ENCODE data around the gene UBTD2. TPM values are rescaled to one million over a fixed set of nuclear protein-coding genes. Genes with fewer than 3 reads are reported as not detected.

UBTD2 gene
- total RNA-seq, 4 donors from 2014 or later = 6.1 to 108 (median 32.2) TPM

DNA sequence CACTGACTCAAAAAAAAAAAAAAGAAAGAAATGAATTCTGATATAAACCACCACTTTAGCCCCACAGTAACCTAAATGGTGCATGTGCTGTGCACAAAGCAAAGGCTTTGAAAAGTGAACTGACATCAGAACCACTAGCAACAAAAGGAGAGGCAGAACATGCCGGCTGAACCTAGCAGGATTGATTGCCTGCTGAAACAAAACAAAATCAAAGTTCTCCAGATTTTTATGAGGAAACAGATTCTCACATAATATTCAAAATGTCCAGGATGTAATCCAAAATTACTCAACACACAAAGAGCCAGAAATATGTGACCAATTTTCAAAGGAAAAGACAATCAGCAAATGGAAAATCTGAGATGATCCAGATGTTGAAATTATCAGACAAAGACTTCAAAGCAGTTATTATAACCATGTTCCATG is 37.9 kb downstream of the UBTD2 start:
- Histone ChIP-seq H3K27me3 (no peaks in the 10 kb centered on the region), H3K4me1 (no peaks in the 10 kb centered on the region), H3K27ac (no peak overlapping the region), H3K9me3 (no peaks in the 10 kb centered on the region), H3K36me3 (no peaks in the 10 kb centered on the region), H3K4me3 (no peak overlapping the region)
- TF ChIP-seq, protein P1, sequence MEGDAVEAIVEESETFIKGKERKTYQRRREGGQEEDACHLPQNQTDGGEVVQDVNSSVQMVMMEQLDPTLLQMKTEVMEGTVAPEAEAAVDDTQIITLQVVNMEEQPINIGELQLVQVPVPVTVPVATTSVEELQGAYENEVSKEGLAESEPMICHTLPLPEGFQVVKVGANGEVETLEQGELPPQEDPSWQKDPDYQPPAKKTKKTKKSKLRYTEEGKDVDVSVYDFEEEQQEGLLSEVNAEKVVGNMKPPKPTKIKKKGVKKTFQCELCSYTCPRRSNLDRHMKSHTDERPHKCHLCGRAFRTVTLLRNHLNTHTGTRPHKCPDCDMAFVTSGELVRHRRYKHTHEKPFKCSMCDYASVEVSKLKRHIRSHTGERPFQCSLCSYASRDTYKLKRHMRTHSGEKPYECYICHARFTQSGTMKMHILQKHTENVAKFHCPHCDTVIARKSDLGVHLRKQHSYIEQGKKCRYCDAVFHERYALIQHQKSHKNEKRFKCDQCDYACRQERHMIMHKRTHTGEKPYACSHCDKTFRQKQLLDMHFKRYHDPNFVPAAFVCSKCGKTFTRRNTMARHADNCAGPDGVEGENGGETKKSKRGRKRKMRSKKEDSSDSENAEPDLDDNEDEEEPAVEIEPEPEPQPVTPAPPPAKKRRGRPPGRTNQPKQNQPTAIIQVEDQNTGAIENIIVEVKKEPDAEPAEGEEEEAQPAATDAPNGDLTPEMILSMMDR (IDR thresholded peaks at IDR 0.05) = no peak
- no peak for TF ChIP-seq POLR2A (IDR thresholded peaks at IDR 0.05)
- intact Hi-C loops (cut with DNase I; ENCODE audit: low total_unique reads) = no loop called here
- DNase-seq = no peak

DNA sequence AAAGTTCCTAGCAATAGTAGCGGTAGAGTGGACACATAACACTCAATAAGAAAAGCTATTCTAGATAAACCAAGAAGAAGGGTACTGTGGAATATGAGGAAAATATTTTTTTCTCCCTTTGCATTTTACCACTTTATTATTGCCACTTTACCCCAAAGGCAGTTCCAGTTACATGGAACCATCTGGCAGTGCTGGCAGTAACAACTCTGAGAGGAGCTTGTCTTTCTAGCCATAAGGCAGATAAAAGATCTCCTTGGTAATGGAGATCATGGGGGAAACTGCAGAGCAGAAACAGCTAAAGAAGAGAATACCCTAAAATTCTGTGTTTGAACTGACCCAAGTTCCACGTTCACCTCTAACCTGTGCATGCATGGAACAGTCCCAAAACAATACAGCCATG is 38.5 kb downstream of the UBTD2 start:
- no peak overlapping the region for H3K4me3 ChIP-seq
- no peaks in the 10 kb centered on the region for H3K4me1 ChIP-seq
- TF ChIP-seq, protein P1 (IDR thresholded peaks at IDR 0.05) = no peak
- TF ChIP-seq POLR2A (IDR thresholded peaks at IDR 0.05) = no peak
- DNase-seq = no peak
- H3K27me3 ChIP-seq = no peaks in the 10 kb centered on the region
- H3K27ac ChIP-seq = no peak overlapping the region
- no peaks in the 10 kb centered on the region for H3K9me3 ChIP-seq
- intact Hi-C loops (cut with DNase I; ENCODE audit: low total_unique reads) = no loop called here
- H3K36me3 ChIP-seq = no peaks in the 10 kb centered on the region

DNA sequence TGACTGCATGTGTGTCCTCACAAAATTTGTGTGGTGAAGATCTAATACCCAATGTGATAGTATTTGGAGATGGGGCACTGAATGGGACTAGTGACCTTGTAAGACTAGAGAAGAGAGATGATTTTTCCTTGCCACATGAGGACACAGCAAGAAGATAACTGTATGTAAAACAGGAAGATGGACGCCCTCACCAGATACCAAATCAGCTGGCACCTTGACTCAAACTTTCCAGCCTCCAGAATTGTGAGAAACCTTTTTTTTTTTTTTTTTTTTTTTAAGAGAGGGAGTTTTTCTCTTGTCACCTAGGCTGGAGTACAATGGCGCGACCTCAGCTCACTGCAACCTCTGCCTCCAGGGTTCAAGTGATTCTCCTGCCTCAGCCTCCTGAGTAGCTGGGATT is 40.3 kb downstream of the UBTD2 start:
- Histone ChIP-seq H3K4me1 (no peaks in the 10 kb centered on the region), H3K9me3 (no peaks in the 10 kb centered on the region), H3K36me3 (no peaks in the 10 kb centered on the region), H3K27ac (no peak overlapping the region), H3K27me3 (no peaks in the 10 kb centered on the region), H3K4me3 (no peak overlapping the region)
- no peak for DNase-seq
- TF ChIP-seq, protein P1 (IDR thresholded peaks at IDR 0.05) = no peak
- no peak for TF ChIP-seq POLR2A (IDR thresholded peaks at IDR 0.05)
- intact Hi-C loops (cut with DNase I; ENCODE audit: low total_unique reads) = no loop called here

DNA sequence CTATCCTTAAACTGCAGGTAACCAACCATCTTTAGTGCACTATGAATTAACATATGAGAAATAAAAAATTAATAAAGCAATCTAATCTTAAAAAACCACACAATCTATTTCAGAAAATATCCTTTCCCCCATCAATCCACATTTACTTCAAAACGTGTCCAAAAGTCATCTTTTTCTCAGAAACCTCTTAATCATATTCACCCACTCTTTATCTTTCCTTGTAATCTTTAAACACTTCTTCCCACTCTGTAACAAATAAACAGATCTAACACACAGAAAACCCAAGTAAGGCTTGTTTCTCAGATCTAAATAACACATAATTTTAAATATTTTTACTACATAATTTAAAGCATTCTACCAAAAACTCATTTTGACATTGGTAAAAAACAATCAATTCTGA is 45.2 kb downstream of the UBTD2 start:
- no peaks in the 10 kb centered on the region for H3K4me1 ChIP-seq
- H3K27ac ChIP-seq = no peak overlapping the region
- no peak for DNase-seq
- no peak for TF ChIP-seq POLR2A (IDR thresholded peaks at IDR 0.05)
- TF ChIP-seq, protein P1 (IDR thresholded peaks at IDR 0.05) = no peak
- no peaks in the 10 kb centered on the region for H3K36me3 ChIP-seq
- intact Hi-C loops (cut with DNase I; ENCODE audit: low total_unique reads) = no loop called here
- H3K9me3 ChIP-seq = no peaks in the 10 kb centered on the region
- H3K27me3 ChIP-seq = no peaks in the 10 kb centered on the region
- H3K4me3 ChIP-seq = no peak overlapping the region

DNA sequence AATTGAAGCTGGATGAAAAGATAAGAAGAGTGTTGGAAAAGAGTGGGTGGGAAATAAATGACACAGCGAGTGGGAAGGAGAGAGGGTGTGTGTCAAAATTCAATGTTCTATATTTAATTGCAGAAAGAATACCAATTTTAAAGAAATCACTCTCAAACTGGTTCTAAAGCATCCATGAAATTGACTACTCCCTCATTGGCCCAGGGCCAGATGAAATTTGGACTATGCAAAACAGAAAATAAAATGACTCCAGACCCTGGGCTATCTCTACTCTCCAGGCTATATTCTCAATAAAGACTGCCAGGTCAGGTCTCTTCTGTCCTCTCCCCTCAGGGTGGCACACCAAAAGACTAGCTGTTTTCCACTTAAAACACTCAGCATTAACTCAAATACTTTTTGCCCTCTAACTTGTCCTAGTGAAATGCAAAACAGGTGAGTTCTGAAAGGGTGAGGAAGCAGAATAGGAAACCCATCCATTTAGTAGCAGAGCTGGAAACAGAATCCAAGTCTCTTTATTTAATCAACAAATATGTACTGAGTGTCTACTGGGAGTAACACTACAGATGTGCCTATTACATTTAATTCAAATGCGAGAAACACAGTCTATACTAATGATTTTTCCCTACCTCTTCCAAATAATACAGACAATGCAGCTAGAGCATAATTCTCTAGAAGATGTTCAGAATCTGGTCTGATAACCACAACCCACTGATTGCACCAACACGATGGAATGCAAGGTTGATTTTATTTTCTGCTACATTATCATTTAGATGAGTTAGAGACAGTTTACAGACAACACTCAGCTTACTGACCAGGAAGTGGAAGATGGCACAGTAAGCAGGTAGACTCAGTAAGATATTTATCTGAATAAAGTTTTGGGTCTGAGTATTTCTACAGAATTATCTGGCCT is 47.5 kb downstream of the UBTD2 start:
- Histone ChIP-seq H3K9me3 (no peaks in the 10 kb centered on the region), H3K4me3 (no peak overlapping the region), H3K4me1 (no peaks in the 10 kb centered on the region), H3K27me3 (no peaks in the 10 kb centered on the region), H3K36me3 (no peaks in the 10 kb centered on the region), H3K27ac (no peak overlapping the region)
- intact Hi-C loops (cut with DNase I; ENCODE audit: low total_unique reads) = no loop called here
- TF ChIP-seq, protein P1 (IDR thresholded peaks at IDR 0.05) = no peak
- no peak for TF ChIP-seq POLR2A (IDR thresholded peaks at IDR 0.05)
- DNase-seq = no peak
